Neuronal stem cell (in vitro differentiated cells): Measurements from ENCODE around the gene NPAS3.
A peak's percentile ranks its signal among the peaks of the same experiment; 100 is the strongest.

Source experiments
- DNase-seq: peaks from one replicate; pipeline ENCODE4 v3.0.0-alpha.2; 2013; ENCODE audit warnings: low spot score
- H2AFZ ChIP-seq: one replicate; pipeline ENCODE4 v1.6.1; 2013; ENCODE audit warnings: mild to moderate bottlenecking, low read length, inconsistent platforms
- H2AK5ac ChIP-seq: 2 replicates; pipeline ENCODE4 v1.6.1; 2013; ENCODE audit warnings: low read depth, mild to moderate bottlenecking, inconsistent platforms, low read length, moderate library complexity, mixed read lengths
- H2BK120ac ChIP-seq: 2 replicates; pipeline ENCODE4 v1.6.1; 2013; ENCODE audit warnings: low read depth, mild to moderate bottlenecking, inconsistent platforms, low read length, moderate library complexity, mixed read lengths
- H2BK12ac ChIP-seq: one replicate; pipeline ENCODE4 v1.6.1; 2013; ENCODE audit warnings: low read length, inconsistent platforms
- H2BK15ac ChIP-seq: 2 replicates; pipeline ENCODE4 v1.6.1; 2013; ENCODE audit warnings: mild to moderate bottlenecking, low read length, inconsistent platforms, mixed read lengths
- H2BK5ac ChIP-seq: one replicate; pipeline ENCODE4 v1.6.1; 2013; ENCODE audit warnings: inconsistent platforms, mild to moderate bottlenecking, low read length, moderate library complexity
- H3K14ac ChIP-seq: one replicate; pipeline ENCODE4 v1.6.1; 2013; ENCODE audit warnings: low read length, inconsistent platforms
- H3K18ac ChIP-seq: 2 replicates; pipeline ENCODE4 v1.6.1; 2013; ENCODE audit warnings: low read length, inconsistent platforms
- H3K23ac ChIP-seq: 2 replicates; pipeline ENCODE4 v1.6.1; 2013; ENCODE audit warnings: low read depth, mild to moderate bottlenecking, mixed read lengths, low read length, inconsistent platforms; ENCODE audit not compliant: poor library complexity
- H3K27ac ChIP-seq: replicated peaks from 3 replicates; pipeline ENCODE4 v1.5.1; 2013; ENCODE audit warnings: low read length, inconsistent platforms
- H3K27me3 ChIP-seq, 3 experiments: 2 replicates each; pipeline ENCODE4 v1.6.1; 2013; ENCODE audit warnings: low read length in 3 of 3, mild to moderate bottlenecking in 2 of 3, inconsistent platforms in 1 of 3, low read depth in 1 of 3, mixed read lengths in 1 of 3, moderate library complexity in 1 of 3; ENCODE audit not compliant: control insufficient read depth in 3 of 3, insufficient read depth in 3 of 3
- H3K36me3 ChIP-seq, 2 donors: replicated peaks in 1 of 2; 2 replicates each; pipeline ENCODE4 v1.6.1; 2013; ENCODE audit warnings: low read length in 2 of 2; ENCODE audit not compliant: control insufficient read depth in 2 of 2, insufficient read depth in 2 of 2
- H3K4ac ChIP-seq: 2 replicates; pipeline ENCODE4 v1.6.1; 2013; ENCODE audit warnings: inconsistent platforms, mild to moderate bottlenecking, low read length, moderate library complexity
- H3K4me1 ChIP-seq, 2 donors: 1 replicate in 1 of 2; 2 replicates in 1 of 2; pipeline ENCODE4 v1.6.1; 2013; ENCODE audit warnings: low read length in 2 of 2, low read depth in 1 of 2; ENCODE audit not compliant: control insufficient read depth in 2 of 2, insufficient read depth in 1 of 2
- H3K4me2 ChIP-seq: one replicate; pipeline ENCODE4 v1.6.1; 2013; ENCODE audit warnings: mild to moderate bottlenecking, low read length, inconsistent platforms; ENCODE audit not compliant: insufficient read depth, poor library complexity, severe bottlenecking
- H3K4me3 ChIP-seq, 2 donors: 2 replicates each; pipeline ENCODE4 v1.5.1; 2013; ENCODE audit warnings: low read length in 2 of 2, mild to moderate bottlenecking in 2 of 2, inconsistent platforms in 1 of 2, moderate library complexity in 1 of 2
- H3K79me1 ChIP-seq: one replicate; pipeline ENCODE4 v1.6.1; 2013; ENCODE audit warnings: low read depth, mild to moderate bottlenecking, inconsistent platforms, low read length, moderate library complexity
- H3K9ac ChIP-seq: one replicate; pipeline ENCODE4 v1.6.1; 2013; ENCODE audit warnings: mild to moderate bottlenecking, low read depth, low read length, inconsistent platforms; ENCODE audit not compliant: poor library complexity
- H3K9me3 ChIP-seq, 2 donors: replicated peaks in 1 of 2; 2 replicates each; pipeline versions ENCODE3 to v1.6.1; 2013; ENCODE audit warnings: low read length in 2 of 2, mild to moderate bottlenecking in 2 of 2, inconsistent platforms in 1 of 2, low read depth in 1 of 2, mixed read lengths in 1 of 2, moderate library complexity in 1 of 2; ENCODE audit not compliant: control insufficient read depth in 2 of 2, insufficient read depth in 1 of 2
- H4K8ac ChIP-seq: one replicate; pipeline ENCODE4 v1.6.1; 2013; ENCODE audit warnings: low read depth, mild to moderate bottlenecking, inconsistent platforms, low read length, moderate library complexity
- H4K91ac ChIP-seq: one replicate; pipeline ENCODE4 v1.6.1; 2013; ENCODE audit warnings: low read length, low read depth, mild to moderate bottlenecking, inconsistent platforms; ENCODE audit not compliant: poor library complexity
- WGBS, 2 donors: extraction: QIAGEN DNeasy Blood & Tissue Kit; methylation state at CpG; one replicate each; pipeline ENCODE4 v1.1.7; 2013; ENCODE audit warnings: missing lambda C conversion rate in 2 of 2, mixed read lengths in 1 of 2; ENCODE audit not compliant: insufficient read length in 2 of 2, insufficient replicate concordance in 1 of 2; ENCODE audit errors: extremely low coverage in 2 of 2; 5-methylcytosine and 5-hydroxymethylcytosine counted together

The NPAS3 gene

DNA sequence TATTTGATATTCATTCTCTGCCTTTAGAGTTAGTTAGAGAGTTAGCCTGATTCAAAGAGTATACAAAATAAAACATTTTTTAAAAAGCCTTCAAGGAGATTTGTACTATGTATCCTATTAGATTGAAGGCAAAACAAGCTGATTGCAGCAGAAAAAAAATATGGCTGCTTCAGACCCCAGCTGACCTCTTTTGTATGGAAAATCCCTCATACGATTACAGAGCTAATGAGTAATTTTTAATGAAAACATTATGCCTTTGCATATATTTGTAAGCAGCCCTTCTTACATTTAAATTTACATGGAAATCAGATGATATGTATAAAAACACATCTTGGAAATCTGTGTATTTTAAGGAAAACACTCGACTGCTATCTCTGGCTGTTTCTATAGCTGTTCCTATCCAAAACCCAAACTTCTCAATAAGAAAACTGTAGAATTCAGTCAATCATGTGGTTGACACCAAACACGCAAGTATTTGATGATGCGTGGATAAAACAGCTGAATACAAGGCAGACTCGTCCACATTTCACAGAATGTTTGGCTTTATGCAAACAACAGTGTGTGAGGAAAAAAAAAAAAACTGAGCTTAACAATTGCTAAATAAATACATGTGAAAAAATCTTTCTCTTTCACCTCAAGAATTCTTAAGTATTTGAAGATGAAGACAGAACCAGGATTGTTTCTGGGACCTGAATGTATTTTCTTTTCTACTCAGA lies 736.9 kb downstream of the NPAS3 start:
- peaks cover 0 to 16% of the 10 kb centered on the region in 2 donors for H3K36me3 ChIP-seq
- no peak overlapping the region for H2AK5ac ChIP-seq
- DNase-seq, result no peak
- H4K8ac ChIP-seq, result no peak overlapping the region
- H3K4me3 ChIP-seq, result no peak overlapping the region
- H3K4me2 ChIP-seq, result no peak overlapping the region
- no peak overlapping the region for H4K91ac ChIP-seq
- H2BK5ac ChIP-seq, result no peak overlapping the region
- H3K4ac ChIP-seq, result no peak overlapping the region
- H2BK15ac ChIP-seq, result no peak overlapping the region
- no peak overlapping the region for H3K14ac ChIP-seq
- H3K79me1 ChIP-seq, result no peaks in the 10 kb centered on the region
- no peak overlapping the region for H3K23ac ChIP-seq
- no peak overlapping the region for H2AFZ ChIP-seq
- no peak overlapping the region for H3K9ac ChIP-seq
- WGBS, 2 donors, result no CpG with 5 or more reads among the region's 5 CpGs
- H3K27me3 ChIP-seq, result no peaks in the 10 kb centered on the region
- peaks cover 3 to 9% of the 10 kb centered on the region in 2 donors for H3K4me1 ChIP-seq
- H3K18ac ChIP-seq, result no peak overlapping the region
- H3K9me3 ChIP-seq, result no peaks in the 10 kb centered on the region
- no peak overlapping the region for H3K27ac ChIP-seq
- no peak overlapping the region for H2BK12ac ChIP-seq
- no peak overlapping the region for H2BK120ac ChIP-seq

DNA sequence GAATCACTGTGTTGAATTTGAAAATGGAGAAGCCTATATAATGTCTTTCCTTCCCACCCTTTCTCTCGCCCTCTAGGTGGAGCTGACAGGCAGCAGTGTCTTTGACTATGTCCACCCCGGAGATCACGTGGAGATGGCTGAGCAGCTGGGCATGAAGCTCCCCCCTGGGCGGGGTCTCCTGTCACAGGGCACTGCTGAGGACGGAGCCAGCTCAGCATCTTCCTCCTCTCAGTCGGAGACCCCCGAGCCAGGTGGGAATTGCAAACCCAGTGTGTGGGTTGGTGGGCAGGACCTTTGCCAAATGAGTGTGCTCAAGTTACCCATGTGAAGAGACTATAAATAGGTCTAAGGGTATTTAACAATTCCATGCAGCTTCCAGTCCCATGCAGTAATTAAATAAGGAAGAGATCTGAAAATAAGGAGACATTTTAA lies 737.5 kb downstream of the NPAS3 start:
- Histone ChIP-seq H3K4me2 (no peak overlapping the region), H3K4ac (no peak overlapping the region), H3K79me1 (no peaks in the 10 kb centered on the region), H2BK5ac (no peak overlapping the region), H3K4me3 (no peak overlapping the region), H4K91ac (no peak overlapping the region), H2AFZ (no peak overlapping the region), H3K9me3 (no peaks in the 10 kb centered on the region), H2BK12ac (no peak overlapping the region), H3K27me3 (no peaks in the 10 kb centered on the region), H2BK15ac (no peak overlapping the region), H3K4me1 (peaks cover 3 to 9% of the 10 kb centered on the region in 2 donors), H2BK120ac (no peak overlapping the region), H4K8ac (no peak overlapping the region), H2AK5ac (no peak overlapping the region), H3K27ac (no peak overlapping the region), H3K14ac (no peak overlapping the region), H3K23ac (no peak overlapping the region), H3K18ac (no peak overlapping the region), H3K36me3 (peaks cover 0 to 17% of the 10 kb centered on the region in 2 donors), H3K9ac (no peak overlapping the region)
- peak; percentile 37 for DNase-seq
- no CpG with 5 or more reads among the region's 7 CpGs for WGBS, 2 donors

DNA sequence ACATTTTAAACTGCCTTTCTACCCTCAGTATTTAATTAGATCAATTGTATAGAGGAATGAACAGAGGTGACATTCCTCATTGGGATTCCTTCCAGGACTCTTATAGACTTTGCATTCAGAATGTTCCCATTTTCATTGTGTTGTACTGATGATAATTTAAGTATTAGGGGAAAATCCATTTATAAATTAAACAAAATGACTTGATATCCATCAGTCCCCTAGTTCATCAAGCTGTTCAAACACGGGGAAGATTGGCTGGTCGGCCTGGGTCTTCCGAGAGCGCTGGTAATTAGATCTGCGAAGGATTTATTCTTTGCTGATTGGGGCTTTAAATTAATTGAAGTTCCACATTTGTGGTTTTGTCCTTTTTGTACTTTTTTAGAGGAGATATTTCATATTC lies 738.2 kb downstream of the NPAS3 start:
- H2BK15ac ChIP-seq, result no peak overlapping the region
- no peak overlapping the region for H3K9ac ChIP-seq
- H2BK120ac ChIP-seq, result no peak overlapping the region
- H3K27me3 ChIP-seq, result no peaks in the 10 kb centered on the region
- H3K14ac ChIP-seq, result no peak overlapping the region
- no peak overlapping the region for H4K91ac ChIP-seq
- no peak overlapping the region for H2AK5ac ChIP-seq
- H2AFZ ChIP-seq, result no peak overlapping the region
- no peak overlapping the region for H3K27ac ChIP-seq
- no peak for DNase-seq
- H3K23ac ChIP-seq, result no peak overlapping the region
- H3K4ac ChIP-seq, result no peak overlapping the region
- no peak overlapping the region for H2BK12ac ChIP-seq
- H2BK5ac ChIP-seq, result no peak overlapping the region
- H3K18ac ChIP-seq, result no peak overlapping the region
- peaks cover 0 to 20% of the 10 kb centered on the region in 2 donors for H3K36me3 ChIP-seq
- no CpG with 5 or more reads among the region's 5 CpGs for WGBS, 2 donors
- H3K9me3 ChIP-seq, result no peaks in the 10 kb centered on the region
- H3K4me3 ChIP-seq, result no peak overlapping the region
- H3K79me1 ChIP-seq, result no peaks in the 10 kb centered on the region
- H3K4me1 ChIP-seq, result peaks cover 3 to 9% of the 10 kb centered on the region in 2 donors
- no peak overlapping the region for H3K4me2 ChIP-seq
- no peak overlapping the region for H4K8ac ChIP-seq

DNA sequence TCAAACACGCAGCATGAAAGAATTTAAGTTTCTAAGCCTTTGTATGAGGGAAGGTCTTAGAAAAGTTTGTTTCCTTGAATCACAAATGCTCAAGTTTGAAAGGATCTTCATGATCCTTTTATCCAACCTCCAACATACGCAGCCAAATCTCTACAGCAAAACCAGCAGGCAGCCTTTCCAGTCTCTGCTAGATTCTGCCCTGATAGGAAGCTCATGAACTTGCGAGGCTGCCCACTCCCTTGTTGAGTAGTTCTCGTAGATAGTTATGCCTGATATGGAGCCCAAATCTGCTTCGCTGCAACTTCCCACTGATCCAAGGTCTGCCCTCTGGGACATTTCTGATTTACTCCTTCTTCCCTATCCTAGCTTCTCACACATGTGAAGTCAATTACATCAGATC lies 739.3 kb downstream of the NPAS3 start:
- Histone ChIP-seq H2BK15ac (no peak overlapping the region), H3K4ac (no peak overlapping the region), H3K27me3 (no peaks in the 10 kb centered on the region), H2AFZ (no peak overlapping the region), H2AK5ac (no peak overlapping the region), H3K4me1 (peaks cover 4 to 9% of the 10 kb centered on the region in 2 donors), H3K4me2 (no peak overlapping the region), H4K8ac (no peak overlapping the region), H3K79me1 (no peaks in the 10 kb centered on the region), H3K36me3 (peaks cover 0 to 31% of the 10 kb centered on the region in 2 donors), H3K27ac (no peak overlapping the region), H3K23ac (no peak overlapping the region), H3K4me3 (no peak overlapping the region), H3K9me3 (no peaks in the 10 kb centered on the region), H2BK120ac (no peak overlapping the region), H2BK5ac (no peak overlapping the region), H2BK12ac (no peak overlapping the region), H4K91ac (no peak overlapping the region), H3K9ac (no peak overlapping the region), H3K14ac (no peak overlapping the region), H3K18ac (no peak overlapping the region)
- DNase-seq, result no peak
- no CpG with 5 or more reads among the region's 5 CpGs for WGBS, 2 donors
